ENCODE results near the gene TMEM176B.

Gene TMEM176B

DNA sequence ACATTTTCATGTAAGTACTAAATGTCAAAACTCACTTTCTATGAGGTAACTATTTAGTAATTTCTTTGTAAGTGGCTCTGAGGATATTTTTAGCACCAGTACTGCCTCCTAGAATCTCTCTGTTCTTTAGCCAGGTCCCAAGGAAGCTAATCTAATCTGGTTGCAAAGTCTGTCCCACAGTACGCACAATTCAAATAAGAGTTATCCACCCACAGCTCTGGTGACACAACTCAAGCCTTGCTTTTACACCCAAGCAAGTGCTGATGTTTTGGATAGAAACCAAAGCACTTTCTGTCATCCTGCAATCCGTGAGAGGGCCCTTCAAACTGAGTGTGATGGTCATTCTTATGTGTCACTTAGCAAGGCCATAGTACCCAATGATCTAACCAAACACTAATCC is 48.5 kb downstream of the TMEM176B start:
- no peak for DNase-seq (ENCODE audit: low spot score)

DNA sequence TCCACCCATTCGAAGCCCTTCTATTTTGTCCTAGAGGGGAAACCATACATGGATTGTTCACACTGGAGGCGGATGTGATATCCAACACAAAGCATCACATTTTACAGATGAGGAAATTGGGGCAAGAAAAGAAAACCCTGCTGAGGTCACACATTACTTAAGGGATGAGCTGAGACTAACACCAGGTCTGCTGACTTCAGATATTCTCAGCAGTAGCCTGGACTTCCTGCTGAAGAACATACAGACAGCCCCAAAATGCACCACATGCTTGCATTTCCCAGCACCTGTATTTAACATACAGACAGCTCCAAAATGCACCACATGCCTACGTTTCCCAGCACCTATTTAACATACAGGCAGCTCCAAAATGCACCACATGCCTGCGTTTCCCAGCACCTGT is 51.8 kb downstream of the TMEM176B start:
- no peak for DNase-seq (ENCODE audit: low spot score)

DNA sequence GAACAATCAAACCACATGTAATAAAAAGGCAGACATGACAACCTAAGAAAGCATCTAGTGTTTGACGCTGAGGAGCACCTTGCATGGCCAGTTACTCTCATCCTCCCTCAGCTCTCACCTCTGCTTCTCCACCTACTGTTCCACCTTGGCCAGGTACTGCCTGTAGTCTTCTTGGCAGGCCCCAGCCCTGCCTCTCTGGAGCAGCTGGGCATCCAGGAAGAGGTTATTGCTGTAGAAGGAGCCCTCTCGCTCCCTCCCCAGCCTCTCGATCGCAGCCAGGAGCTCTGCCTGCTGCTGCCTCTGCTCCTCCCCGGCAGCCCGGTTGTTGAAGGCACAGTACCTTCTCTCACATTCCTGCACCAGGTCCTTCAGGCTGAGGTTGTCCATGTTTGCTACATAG is 53.2 kb downstream of the TMEM176B start:
- no peak for DNase-seq (ENCODE audit: low spot score)

DNA sequence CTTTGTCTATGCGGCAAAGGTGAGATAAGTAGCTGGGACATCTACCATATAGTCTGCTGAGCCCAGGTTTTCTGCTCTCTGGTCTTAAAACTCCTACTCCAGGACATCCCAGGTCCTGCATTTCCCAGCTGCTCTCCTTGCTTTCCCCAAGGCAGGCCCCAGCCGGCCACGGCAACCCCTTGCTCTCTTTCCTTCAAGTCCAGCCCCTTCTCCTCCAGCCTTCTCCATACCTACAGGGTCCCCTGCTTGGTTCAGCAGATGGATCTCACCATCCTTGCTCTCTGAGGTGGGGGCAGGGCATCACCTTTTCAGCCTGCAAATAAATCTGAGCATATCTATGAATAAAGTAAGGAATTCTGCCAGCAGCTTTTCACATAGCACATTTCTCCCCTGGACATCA is 54.3 kb downstream of the TMEM176B start:
- DNase-seq (ENCODE audit: low spot score), result no peak

DNA sequence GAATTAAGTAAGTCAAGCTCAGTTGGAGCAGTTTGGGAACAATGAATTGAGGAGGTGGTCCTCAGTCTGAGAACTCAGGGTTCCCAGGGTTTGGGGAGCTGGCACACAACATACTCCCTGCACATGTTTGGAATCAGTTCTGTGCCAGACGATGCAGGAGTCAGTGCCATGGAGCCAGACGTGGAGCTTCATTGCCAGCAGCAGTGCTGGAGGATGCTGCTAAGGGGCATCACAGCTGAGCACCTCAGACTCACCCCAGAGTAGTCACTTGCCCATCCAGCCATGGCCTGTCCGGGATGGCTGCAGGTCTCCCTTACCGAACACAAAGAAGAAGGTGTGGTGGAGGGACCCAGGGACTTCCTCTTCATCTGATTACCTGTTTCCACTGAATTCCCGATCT is 55.1 kb downstream of the TMEM176B start:
- DNase-seq (ENCODE audit: low spot score), result no peak

DNA sequence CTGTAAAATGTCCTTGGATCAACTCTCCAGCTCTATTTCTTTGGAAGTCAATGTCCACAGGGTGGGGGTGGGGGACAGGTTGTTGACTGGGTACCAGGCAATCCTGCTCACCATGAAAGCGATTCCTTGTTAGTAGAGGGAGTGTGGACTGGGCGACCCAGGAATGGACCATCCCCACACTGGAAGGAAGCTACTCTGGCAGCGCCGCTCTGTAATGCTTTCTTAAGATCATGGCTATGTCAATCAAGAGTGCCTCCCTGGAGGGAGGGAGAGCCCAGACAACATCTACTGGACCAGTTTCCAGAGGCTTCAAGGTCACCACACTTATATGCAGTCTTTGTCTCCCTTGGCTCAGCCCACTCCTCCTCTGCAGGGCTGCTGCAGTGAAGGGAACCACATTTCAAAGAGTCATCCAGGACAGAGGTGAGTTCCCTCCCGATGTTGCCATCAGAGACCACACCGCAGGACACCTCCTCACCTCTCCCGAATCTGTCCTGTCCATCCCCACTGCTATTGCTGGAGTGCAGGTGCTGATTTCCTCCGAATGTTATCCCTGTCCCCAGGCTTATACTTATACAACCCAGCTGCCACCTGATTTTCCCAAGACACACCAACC is 56.0 kb downstream of the TMEM176B start:
- no peak for DNase-seq (ENCODE audit: low spot score)

DNA sequence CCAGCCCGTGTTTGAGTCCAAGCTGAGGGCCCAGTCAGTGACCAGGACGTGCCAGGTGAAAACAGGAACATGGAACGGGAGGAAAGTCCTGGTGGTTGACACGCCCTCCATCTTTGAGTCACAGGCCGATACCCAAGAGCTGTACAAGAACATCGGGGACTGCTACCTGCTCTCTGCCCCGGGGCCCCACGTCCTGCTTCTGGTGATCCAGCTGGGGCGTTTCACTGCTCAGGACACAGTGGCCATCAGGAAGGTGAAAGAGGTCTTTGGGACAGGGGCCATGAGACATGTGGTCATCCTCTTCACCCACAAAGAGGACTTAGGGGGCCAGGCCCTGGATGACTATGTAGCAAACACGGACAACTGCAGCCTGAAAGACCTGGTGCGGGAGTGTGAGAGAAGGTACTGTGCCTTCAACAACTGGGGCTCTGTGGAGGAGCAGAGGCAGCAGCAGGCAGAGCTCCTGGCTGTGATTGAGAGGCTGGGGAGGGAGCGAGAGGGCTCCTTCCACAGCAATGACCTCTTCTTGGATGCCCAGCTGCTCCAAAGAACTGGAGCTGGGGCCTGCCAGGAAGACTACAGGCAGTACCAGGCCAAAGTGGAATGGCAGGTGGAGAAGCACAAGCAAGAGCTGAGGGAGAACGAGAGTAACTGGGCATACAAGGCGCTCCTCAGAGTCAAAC is 57.7 kb downstream of the TMEM176B start:
- DNase-seq (ENCODE audit: low spot score), result no peak

Measured in RKO (cell line).